Measurements from ENCODE around the gene ENHO. TPM values are rescaled to one million over a fixed set of nuclear protein-coding genes. Genes with fewer than 3 reads are reported as not detected.

The ENHO gene
- total and polyA plus RNA-seq, 8 donors = 0.26 to 1.9 (median 1.3) TPM

- TF ChIP-seq CTCF (IDR thresholded peaks at IDR 0.05) = no peak
- no peak for ATAC-seq
- DNase-seq = peak in 2 of 4 donors; percentile 23 to 76
These were observed 47.6 kb upstream of the ENHO start for GRCh38 chr9:34570376-34570775.

GRCh38 chr9:34568774-34569173 lies 46.0 kb upstream of the ENHO start:
- H3K27me3 ChIP-seq = peaks cover 0 to 56% of the 10 kb centered on the region in 2 donors
- DNase-seq = peak in 1 of 4 donors; percentile 55

More at GRCh38 chr9:34570376-34570775, 47.6 kb upstream of the ENHO start:
- H3K4me3 ChIP-seq = no peak overlapping the region
- H3K27me3 ChIP-seq = peaks cover 0 to 62% of the 10 kb centered on the region in 2 donors
- no peaks in the 10 kb centered on the region for H3K9me3 ChIP-seq
- no peaks in the 10 kb centered on the region for H3K4me1 ChIP-seq
- no peaks in the 10 kb centered on the region for H3K36me3 ChIP-seq
- intact Hi-C loops (cut with DNase I) = no loop called here
- no peak overlapping the region for H3K27ac ChIP-seq

DNA sequence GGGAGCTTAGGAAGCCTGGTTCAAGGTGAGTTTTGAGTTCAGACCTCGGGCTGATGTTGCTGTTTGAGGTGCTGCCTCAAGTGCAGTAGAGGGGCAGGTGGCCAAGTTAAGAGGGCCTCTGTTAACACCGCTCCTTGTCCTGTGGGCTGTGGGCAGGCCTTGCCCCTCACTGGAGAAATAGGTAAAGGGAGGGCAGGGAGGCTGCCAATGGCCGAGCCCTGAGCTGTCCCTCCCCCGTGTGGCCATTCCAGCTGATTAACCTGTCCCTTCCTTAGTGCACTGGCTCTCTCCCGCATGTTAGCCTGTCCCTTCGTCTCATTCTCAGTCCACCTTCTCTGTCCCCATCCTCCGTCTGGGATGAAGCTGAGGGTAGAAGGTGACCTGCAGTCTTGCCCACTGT lies 45.3 kb upstream of the ENHO start:
- no peak for TF ChIP-seq CTCF (IDR thresholded peaks at IDR 0.05)
- H3K4me3 ChIP-seq = no peak overlapping the region
- ATAC-seq (no peak), DNase-seq (peak in 1 of 4 donors; percentile 34)
- H3K9me3 ChIP-seq = no peaks in the 10 kb centered on the region
- H3K4me1 ChIP-seq = no peaks in the 10 kb centered on the region
- intact Hi-C loops (cut with DNase I) = no loop called here
- H3K36me3 ChIP-seq = no peaks in the 10 kb centered on the region
- H3K27ac ChIP-seq = no peak overlapping the region
- H3K27me3 ChIP-seq = peaks cover 0 to 56% of the 10 kb centered on the region in 2 donors

More at GRCh38 chr9:34568774-34569173, 46.0 kb upstream of the ENHO start:
- H3K4me3 ChIP-seq = no peak overlapping the region
- ATAC-seq = no peak
- no peaks in the 10 kb centered on the region for H3K36me3 ChIP-seq
- H3K9me3 ChIP-seq = no peaks in the 10 kb centered on the region
- no peak for TF ChIP-seq CTCF (IDR thresholded peaks at IDR 0.05)
- H3K27ac ChIP-seq = no peak overlapping the region
- H3K4me1 ChIP-seq = no peaks in the 10 kb centered on the region
- intact Hi-C loops (cut with DNase I) = no loop called here

DNA sequence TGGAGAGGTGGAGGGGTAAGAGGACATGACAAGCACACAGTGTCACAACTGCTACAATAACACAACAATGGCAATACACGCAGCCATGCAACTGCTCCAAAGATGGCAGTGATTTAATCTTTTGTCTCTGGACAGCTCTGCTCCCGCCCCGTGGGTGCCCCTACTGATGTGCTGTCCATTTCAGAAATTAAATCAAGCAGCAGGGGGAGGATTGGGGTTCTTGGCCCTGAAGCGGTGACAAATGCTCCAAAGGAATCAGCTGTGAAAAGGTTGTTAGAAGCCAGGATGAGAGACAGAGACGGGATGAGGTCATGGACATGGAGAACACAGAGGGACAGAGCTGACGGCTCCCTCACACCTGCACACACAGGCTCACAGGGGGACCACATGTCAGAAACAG lies 44.2 kb upstream of the ENHO start:
- DNase-seq (no peak), ATAC-seq (no peak)
- H3K27me3 ChIP-seq = peaks cover 0 to 58% of the 10 kb centered on the region in 2 donors
- no peak overlapping the region for H3K27ac ChIP-seq
- H3K4me1 ChIP-seq = no peaks in the 10 kb centered on the region
- H3K9me3 ChIP-seq = peaks cover 0 to 3% of the 10 kb centered on the region in 2 donors
- intact Hi-C loops (cut with DNase I) = no loop called here
- no peak overlapping the region for H3K4me3 ChIP-seq
- no peaks in the 10 kb centered on the region for H3K36me3 ChIP-seq
- no peak for TF ChIP-seq CTCF (IDR thresholded peaks at IDR 0.05)

- Histone ChIP-seq H3K36me3 (no peaks in the 10 kb centered on the region), H3K4me3 (no peak overlapping the region), H3K4me1 (no peaks in the 10 kb centered on the region), H3K27me3 (peaks cover 0 to 59% of the 10 kb centered on the region in 2 donors), H3K27ac (no peak overlapping the region), H3K9me3 (peaks cover 0 to 5% of the 10 kb centered on the region in 2 donors)
- ATAC-seq (no peak), DNase-seq (no peak)
- no peak for TF ChIP-seq CTCF (IDR thresholded peaks at IDR 0.05)
- intact Hi-C loops (cut with DNase I) = no loop called here
These were observed 43.5 kb upstream of the ENHO start for GRCh38 chr9:34566322-34566721.
